Tibial nerve (tissue), 3 donors: ENCODE results near the gene OSTF1.

Experiments
- POLR2A ChIP-seq, 2 donors: fragments of 450-650 bp; IDR thresholded peaks; one replicate each; pipeline ENCODE4 v1.6.1; 2017; ENCODE audit warnings: antibody characterized with exemption in 2 of 2, mild to moderate bottlenecking in 2 of 2, moderate library complexity in 2 of 2
- TF ChIP-seq, protein P1 (sequence below), 5 experiments: fragments of 200-600 bp in 3 of 5; fragments of 450-650 bp in 2 of 5; sonication (generic) in 3 of 5; IDR thresholded peaks; one replicate each; pipeline ENCODE4 v1.5.1; 2016 to 2019; ENCODE audit warnings: antibody characterized with exemption in 5 of 5, mild to moderate bottlenecking in 3 of 5, moderate library complexity in 2 of 5

DNA sequence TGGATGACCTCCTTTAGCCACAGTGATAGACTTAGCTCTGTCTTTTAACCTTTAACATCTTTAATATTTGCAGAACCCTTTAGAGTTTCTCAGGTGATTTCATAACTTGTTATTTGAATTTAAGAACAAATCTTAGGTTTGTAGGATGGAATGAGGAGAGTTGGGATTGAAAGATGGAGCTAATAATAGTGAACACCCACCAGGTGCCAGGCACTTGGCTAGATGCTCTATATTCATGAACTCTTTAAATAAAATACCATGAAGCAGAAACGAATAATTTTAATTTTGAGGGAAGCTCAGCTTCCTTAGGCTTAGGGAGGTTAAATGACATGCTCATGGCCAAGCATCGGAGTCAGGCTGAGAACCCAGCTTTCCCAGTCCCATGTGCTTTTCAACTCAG is 40.8 kb upstream of the OSTF1 start:
- TF ChIP-seq, protein P1, sequence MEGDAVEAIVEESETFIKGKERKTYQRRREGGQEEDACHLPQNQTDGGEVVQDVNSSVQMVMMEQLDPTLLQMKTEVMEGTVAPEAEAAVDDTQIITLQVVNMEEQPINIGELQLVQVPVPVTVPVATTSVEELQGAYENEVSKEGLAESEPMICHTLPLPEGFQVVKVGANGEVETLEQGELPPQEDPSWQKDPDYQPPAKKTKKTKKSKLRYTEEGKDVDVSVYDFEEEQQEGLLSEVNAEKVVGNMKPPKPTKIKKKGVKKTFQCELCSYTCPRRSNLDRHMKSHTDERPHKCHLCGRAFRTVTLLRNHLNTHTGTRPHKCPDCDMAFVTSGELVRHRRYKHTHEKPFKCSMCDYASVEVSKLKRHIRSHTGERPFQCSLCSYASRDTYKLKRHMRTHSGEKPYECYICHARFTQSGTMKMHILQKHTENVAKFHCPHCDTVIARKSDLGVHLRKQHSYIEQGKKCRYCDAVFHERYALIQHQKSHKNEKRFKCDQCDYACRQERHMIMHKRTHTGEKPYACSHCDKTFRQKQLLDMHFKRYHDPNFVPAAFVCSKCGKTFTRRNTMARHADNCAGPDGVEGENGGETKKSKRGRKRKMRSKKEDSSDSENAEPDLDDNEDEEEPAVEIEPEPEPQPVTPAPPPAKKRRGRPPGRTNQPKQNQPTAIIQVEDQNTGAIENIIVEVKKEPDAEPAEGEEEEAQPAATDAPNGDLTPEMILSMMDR (IDR thresholded peaks at IDR 0.05), result no peak
- no peak for TF ChIP-seq POLR2A (IDR thresholded peaks at IDR 0.05)
